OCI-LY3 (cell line): Measurements from ENCODE around the gene IFNGR2.
A peak's percentile ranks its signal among the peaks of the same experiment; 100 is the strongest.
"Not testable (repeated sequence)": the region's sequence is repeated elsewhere in the genome, so short reads cannot be mapped to it uniquely, and the experiment has no call there.

ENCODE experiments used
- H2AFZ ChIP-seq: fragments of 200-600, 300-600 bp; shearing (Covaris generic); 2 replicates; pipeline ENCODE4 v1.6.0; 2014; ENCODE audit warnings: antibody characterized with exemption, low read depth, low read length
- H3K27ac ChIP-seq: fragments of 200-600, 300-600 bp; sonication (generic); 2 replicates; pipeline ENCODE4 v1.5.1; 2014; ENCODE audit warnings: mild to moderate bottlenecking, low read length, moderate library complexity, mixed read lengths
- H3K27me3 ChIP-seq: fragments of 200-600, 300-600 bp; sonication (generic); 2 replicates; pipeline ENCODE4 v1.6.1; 2014; ENCODE audit warnings: low read depth, low read length, mixed read lengths
- H3K36me3 ChIP-seq: fragments of 200-600, 300-600 bp; sonication (generic); replicated peaks from 2 replicates; pipeline ENCODE3; 2014; ENCODE audit warnings: low read depth, low read length, mixed read lengths
- H3K4me1 ChIP-seq: fragments of 300-600, 200-600 bp; sonication (generic); 2 replicates; pipeline ENCODE4 v1.6.1; 2014; ENCODE audit warnings: low read length, mixed read lengths
- H3K4me2 ChIP-seq: fragments of 200-600, 300-600 bp; sonication (generic); 2 replicates; pipeline ENCODE4 v1.6.1; 2014; ENCODE audit warnings: low read length, mixed read lengths
- H3K4me3 ChIP-seq: fragments of 300-600, 200-600 bp; sonication (generic); 2 replicates; pipeline ENCODE4 v1.5.1; 2014; ENCODE audit warnings: antibody characterized with exemption, mild to moderate bottlenecking, low read length, moderate library complexity
- H3K79me2 ChIP-seq: fragments of 300-600, 200-600 bp; shearing (Covaris generic); 2 replicates; pipeline ENCODE4 v1.6.1; 2014; ENCODE audit warnings: mild to moderate bottlenecking, low read length, mixed read lengths
- H3K9ac ChIP-seq: fragments of 300-600, 200-600 bp; shearing (Covaris generic); 2 replicates; pipeline ENCODE4 v1.6.0; 2014; ENCODE audit warnings: mild to moderate bottlenecking, low read length, moderate library complexity
- H3K9me3 ChIP-seq: fragments of 200-600, 300-600 bp; shearing (Covaris generic); 2 replicates; pipeline ENCODE4 v1.6.1; 2014; ENCODE audit warnings: low read length, mixed read lengths; ENCODE audit not compliant: insufficient read depth
- H4K20me1 ChIP-seq: fragments of 200-600, 300-600 bp; sonication (generic); 2 replicates; pipeline ENCODE4 v1.6.1; 2016; ENCODE audit warnings: low read length, mixed read lengths; ENCODE audit not compliant: insufficient read depth
- CTCF ChIP-seq: fragments of 200-600, 300-600 bp; sonication (generic); IDR thresholded peaks from 2 replicates; pipeline ENCODE4 v1.5.1; 2014; ENCODE audit warnings: antibody characterized with exemption, low read length, low read depth
- EZH2phosphoT487 ChIP-seq: fragments of 200-600 bp; shearing (Covaris generic); IDR thresholded peaks from 2 replicates; pipeline ENCODE4 v1.6.1; 2018; ENCODE audit warnings: antibody characterized with exemption, mixed run types, low read depth

The IFNGR2 gene

GRCh38 chr21:33402001-33402979 is 923 bp upstream of the IFNGR2 start:
- Histone ChIP-seq H3K9me3 (no peaks in the 10 kb centered on the region), H3K9ac (peak overlapping the region; percentile 75), H4K20me1 (peaks cover 28% of the 10 kb centered on the region), H3K27me3 (no peaks in the 10 kb centered on the region), H3K4me1 (peaks cover 24% of the 10 kb centered on the region), H3K4me2 (peak overlapping the region; percentile 71), H3K36me3 (peaks cover 11% of the 10 kb centered on the region), H3K27ac (peak overlapping the region; percentile 48), H3K4me3 (peak overlapping the region; percentile 88), H3K79me2 (peaks cover 40% of the 10 kb centered on the region), H2AFZ (peak overlapping the region; percentile 49; the same call in 1 of the 2 replicates)
- TF ChIP-seq CTCF: no peak
- TF ChIP-seq EZH2phosphoT487: no peak

GRCh38 chr21:33403786-33404585 is 773 bp downstream of the IFNGR2 start:
- Histone ChIP-seq H3K27ac (peak overlapping the region; percentile 59), H2AFZ (no peak overlapping the region), H3K79me2 (peaks cover 56% of the 10 kb centered on the region), H3K4me3 (peak overlapping the region; percentile 88), H3K9me3 (no peaks in the 10 kb centered on the region), H3K9ac (peak overlapping the region; percentile 95), H3K27me3 (no peaks in the 10 kb centered on the region), H3K4me1 (peaks cover 24% of the 10 kb centered on the region), H3K36me3 (peaks cover 12% of the 10 kb centered on the region), H3K4me2 (peak overlapping the region; percentile 72), H4K20me1 (peaks cover 34% of the 10 kb centered on the region)
- no peak for TF ChIP-seq CTCF
- TF ChIP-seq EZH2phosphoT487: no peak

- Histone ChIP-seq H2AFZ (no peak overlapping the region), H3K4me2 (no peak overlapping the region), H3K9ac (no peak overlapping the region), H3K4me3 (no peak overlapping the region), H3K4me1 (peaks cover 17% of the 10 kb centered on the region), H3K27me3 (no peaks in the 10 kb centered on the region), H3K9me3 (no peaks in the 10 kb centered on the region), H3K36me3 (peaks cover 18% of the 10 kb centered on the region), H4K20me1 (peaks cover 50% of the 10 kb centered on the region), H3K79me2 (peaks cover 80% of the 10 kb centered on the region), H3K27ac (no peak overlapping the region)
- TF ChIP-seq EZH2phosphoT487: no peak
- no peak for TF ChIP-seq CTCF
Observed at GRCh38 chr21:33406493-33406892, 3.3 kb downstream of the IFNGR2 start.

GRCh38 chr21:33411949-33412430 is 8.8 kb downstream of the IFNGR2 start:
- no peak overlapping the region for H3K9ac ChIP-seq
- H3K27ac ChIP-seq: no peak overlapping the region
- no peaks in the 10 kb centered on the region for H3K9me3 ChIP-seq
- H4K20me1 ChIP-seq: peaks cover 49% of the 10 kb centered on the region
- peaks cover 25% of the 10 kb centered on the region for H3K36me3 ChIP-seq
- H3K4me1 ChIP-seq: no peaks in the 10 kb centered on the region
- H3K4me2 ChIP-seq: no peak overlapping the region
- no peak overlapping the region for H3K4me3 ChIP-seq
- no peak for TF ChIP-seq EZH2phosphoT487
- TF ChIP-seq CTCF: no peak
- no peaks in the 10 kb centered on the region for H3K27me3 ChIP-seq
- peaks cover 89% of the 10 kb centered on the region for H3K79me2 ChIP-seq
- no peak overlapping the region for H2AFZ ChIP-seq

GRCh38 chr21:33412439-33412831 is 9.2 kb downstream of the IFNGR2 start:
- H2AFZ ChIP-seq, H3K9ac ChIP-seq, H3K27me3 ChIP-seq, H3K4me1 ChIP-seq, H3K4me3 ChIP-seq, H3K27ac ChIP-seq, H3K4me2 ChIP-seq, H3K9me3 ChIP-seq: not testable (repeated sequence)
- Histone ChIP-seq H3K79me2 (peaks cover 89% of the 10 kb centered on the region), H3K36me3 (peaks cover 21% of the 10 kb centered on the region), H4K20me1 (peaks cover 45% of the 10 kb centered on the region)
